ENCODE results near the gene NCOA7. TPM values are rescaled to one million over a fixed set of nuclear protein-coding genes. Genes with fewer than 3 reads are reported as not detected.

The NCOA7 gene
- total RNA-seq, 2 experiments from 2014 or later = 34.6 to 35.7 TPM

DNA sequence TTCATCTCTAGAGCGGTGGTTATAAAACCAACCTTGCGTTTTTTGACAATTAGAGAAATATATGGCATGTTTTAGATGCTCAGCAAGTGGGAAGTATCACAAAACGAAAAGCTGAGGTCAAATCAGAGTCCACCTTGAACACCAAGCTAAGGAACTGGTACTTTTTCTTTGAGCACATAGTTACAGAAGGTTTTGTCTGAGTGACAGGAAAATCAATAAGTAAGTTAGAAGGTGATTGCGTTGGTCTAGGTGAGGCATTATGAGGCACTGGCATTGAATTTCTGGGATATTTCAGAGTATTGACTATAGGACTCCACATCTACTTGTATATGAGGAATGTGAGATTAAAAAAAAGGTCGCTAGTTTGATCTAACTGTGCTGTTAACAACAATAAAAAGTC is 165.2 kb downstream of the NCOA7 start:
- Histone ChIP-seq H3K4me1 (ENCODE audit: insufficient read depth, low read length) (peaks cover 15% of the 10 kb centered on the region), H3K27ac (ENCODE audit: low read depth in 1 of 2, low read length in 2 of 2) (peak overlapping the region; percentile 63 to 95), H3K9me3 (ENCODE audit: control insufficient read depth in 1 of 2, insufficient read depth in 1 of 2, low read length in 2 of 2) (no peaks in the 10 kb centered on the region), H3K4me3 (ENCODE audit: low read length) (peak overlapping the region; percentile 86), H3K27me3 (ENCODE audit: control insufficient read depth in 1 of 2, insufficient read depth in 2 of 2, low read length in 2 of 2) (no peaks in the 10 kb centered on the region), H3K36me3 (ENCODE audit: insufficient read depth, low read length) (no peaks in the 10 kb centered on the region)
- H3K9me3 Mint-ChIP-seq = no peaks in the 10 kb centered on the region
- no peaks in the 10 kb centered on the region for H3K27me3 Mint-ChIP-seq
- intact Hi-C loops (cut with DNase I, micrococcal nuclease) = loop anchor here (1.0 to 5.0 kb wide), 3 partner anchors 39 to 644 kb away; no protein-coding TSS in a partner anchor
- POLR2A ChIA-PET = interaction anchor here (0.6 to 3.4 kb wide), 24 partner anchors 9 to 655 kb away, joined by 3 to 128 read pairs (median 4); partner anchors contain the start of genes HDDC2, NCOA7 and TRMT11
- peak in 1 of 14 experiments; percentile 15 for DNase-seq
- H3K4me1 Mint-ChIP-seq (ENCODE audit: low read depth) = peaks cover 14% of the 10 kb centered on the region
- TF ChIP-seq, protein P1, sequence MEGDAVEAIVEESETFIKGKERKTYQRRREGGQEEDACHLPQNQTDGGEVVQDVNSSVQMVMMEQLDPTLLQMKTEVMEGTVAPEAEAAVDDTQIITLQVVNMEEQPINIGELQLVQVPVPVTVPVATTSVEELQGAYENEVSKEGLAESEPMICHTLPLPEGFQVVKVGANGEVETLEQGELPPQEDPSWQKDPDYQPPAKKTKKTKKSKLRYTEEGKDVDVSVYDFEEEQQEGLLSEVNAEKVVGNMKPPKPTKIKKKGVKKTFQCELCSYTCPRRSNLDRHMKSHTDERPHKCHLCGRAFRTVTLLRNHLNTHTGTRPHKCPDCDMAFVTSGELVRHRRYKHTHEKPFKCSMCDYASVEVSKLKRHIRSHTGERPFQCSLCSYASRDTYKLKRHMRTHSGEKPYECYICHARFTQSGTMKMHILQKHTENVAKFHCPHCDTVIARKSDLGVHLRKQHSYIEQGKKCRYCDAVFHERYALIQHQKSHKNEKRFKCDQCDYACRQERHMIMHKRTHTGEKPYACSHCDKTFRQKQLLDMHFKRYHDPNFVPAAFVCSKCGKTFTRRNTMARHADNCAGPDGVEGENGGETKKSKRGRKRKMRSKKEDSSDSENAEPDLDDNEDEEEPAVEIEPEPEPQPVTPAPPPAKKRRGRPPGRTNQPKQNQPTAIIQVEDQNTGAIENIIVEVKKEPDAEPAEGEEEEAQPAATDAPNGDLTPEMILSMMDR (IDR thresholded peaks at IDR 0.05) = no peak
- no peak for ATAC-seq (ENCODE audit: poor library complexity)
- no peak overlapping the region for H3K27ac Mint-ChIP-seq
- H3K4me3 Mint-ChIP-seq = no peak overlapping the region
- CTCF ChIA-PET = interaction anchor here (0.6 to 2.6 kb wide), 40 partner anchors 8 to 1924 kb away, joined by 3 to 50 read pairs (median 4); partner anchors contain the start of genes NCOA7 and TRMT11
- peaks cover 3% of the 10 kb centered on the region for H3K36me3 Mint-ChIP-seq (ENCODE audit: low read depth)

DNA sequence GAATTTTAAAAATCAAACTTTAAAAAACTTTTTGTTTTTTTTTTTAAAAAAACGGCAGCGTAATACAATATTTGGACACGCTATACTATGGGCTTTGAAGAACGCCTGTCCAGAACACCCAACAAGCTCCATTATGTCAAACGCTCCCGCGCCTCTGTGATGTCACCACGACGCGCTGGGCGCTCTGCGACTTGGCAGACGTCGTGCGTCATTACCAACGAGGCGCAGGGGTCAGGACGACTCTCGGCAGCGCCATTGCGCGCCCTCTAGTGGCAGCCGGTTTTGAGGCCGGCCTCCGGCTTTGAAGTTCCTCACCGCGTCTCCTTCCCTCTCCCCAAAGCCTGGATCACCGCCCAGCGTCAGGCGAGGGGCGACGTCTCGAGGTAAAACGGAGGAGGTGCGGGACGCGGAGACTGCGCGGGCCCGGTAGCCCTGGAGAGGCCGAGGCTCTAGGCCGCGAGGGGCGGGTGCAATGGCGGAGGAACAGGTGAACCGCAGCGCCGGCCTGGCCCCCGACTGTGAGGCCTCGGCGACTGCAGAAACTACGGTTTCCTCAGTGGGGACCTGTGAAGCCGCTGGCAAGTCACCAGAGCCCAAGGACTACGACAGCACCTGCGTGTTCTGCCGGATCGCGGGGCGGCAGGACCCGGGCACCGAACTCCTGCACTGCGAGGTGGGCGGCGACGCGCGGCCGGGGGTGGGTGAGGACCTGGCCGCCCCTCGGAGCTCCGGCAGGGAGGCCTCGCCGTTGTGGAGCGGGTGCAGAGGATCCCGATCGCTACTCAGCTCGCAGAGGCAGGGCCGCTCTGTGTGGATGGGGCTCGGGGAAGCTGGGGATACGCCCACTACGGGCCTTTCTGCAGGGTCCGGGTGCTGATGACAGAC is 166.0 kb downstream of the NCOA7 start, which contains the start of gene HINT3:
HINT3 (plus strand) TSS at position 265 of the 885 bp plus-strand sequence; CDS start at position 473, 208 bp downstream.
- H3K4me1 Mint-ChIP-seq (ENCODE audit: low read depth) = peaks cover 22% of the 10 kb centered on the region

DNA sequence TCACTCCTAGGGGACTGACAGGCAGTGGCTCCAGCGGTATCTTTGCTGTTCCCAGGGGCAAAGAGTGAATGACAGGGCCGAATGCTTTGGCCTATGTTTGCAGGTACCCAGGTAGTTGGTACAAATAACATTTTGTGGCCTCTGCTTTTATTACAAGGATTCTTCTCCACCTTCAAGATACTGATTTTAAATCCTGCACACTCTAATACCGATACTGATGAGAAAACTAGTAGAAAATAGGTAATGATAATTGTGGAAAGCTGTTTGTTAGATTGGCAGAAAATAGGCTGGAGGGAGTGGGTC is 166.6 kb downstream of the NCOA7 start:
- no peaks in the 10 kb centered on the region for H3K27me3 ChIP-seq (ENCODE audit: control insufficient read depth in 1 of 2, insufficient read depth in 2 of 2, low read length in 2 of 2)

More for the DNA sequence above, 166.0 kb downstream of the NCOA7 start, which contains the start of gene HINT3:
- Histone ChIP-seq H3K36me3 (ENCODE audit: insufficient read depth, low read length) (peaks cover 5% of the 10 kb centered on the region), H3K27ac (ENCODE audit: low read depth in 1 of 2, low read length in 2 of 2) (peak within 1 kb of the TSS; percentile 94 to 95), H3K4me1 (ENCODE audit: insufficient read depth, low read length) (peaks cover 15% of the 10 kb centered on the region), H3K27me3 (ENCODE audit: control insufficient read depth in 1 of 2, insufficient read depth in 2 of 2, low read length in 2 of 2) (no peaks in the 10 kb centered on the region), H3K9me3 (ENCODE audit: control insufficient read depth in 1 of 2, insufficient read depth in 1 of 2, low read length in 2 of 2) (no peaks in the 10 kb centered on the region), H3K4me3 (ENCODE audit: low read length) (peak within 1 kb of the TSS; percentile 86)
- ATAC-seq (ENCODE audit: poor library complexity) (peak; percentile 86), DNase-seq (peak; percentile 96 to 99 (median 98))
- ChIA-PET POLR2A (interaction anchor here (0.6 to 3.4 kb wide), 25 partner anchors 9 to 656 kb away, joined by 3 to 128 read pairs (median 4); partner anchors contain the start of genes HDDC2, NCOA7 and TRMT11), CTCF (interaction anchor here (0.6 to 2.6 kb wide), 44 partner anchors 8 to 1923 kb away, joined by 3 to 50 read pairs (median 4); partner anchors contain the start of genes NCOA7 and TRMT11)
- intact Hi-C loops (cut with DNase I, micrococcal nuclease) = loop anchor here (1.0 to 5.0 kb wide), 5 partner anchors 39 to 644 kb away; no protein-coding TSS in a partner anchor
- H3K27me3 Mint-ChIP-seq = no peaks in the 10 kb centered on the region
- H3K27ac Mint-ChIP-seq = no peak within 1 kb of the TSS
- no peak within 1 kb of the TSS for H3K4me3 Mint-ChIP-seq
- peaks cover 5% of the 10 kb centered on the region for H3K36me3 Mint-ChIP-seq (ENCODE audit: low read depth)
- TF ChIP-seq, protein P1 (IDR thresholded peaks at IDR 0.05) = peak; percentile 98
- H3K9me3 Mint-ChIP-seq = no peaks in the 10 kb centered on the region

More for the DNA sequence above, 166.6 kb downstream of the NCOA7 start:
- no peaks in the 10 kb centered on the region for H3K9me3 ChIP-seq (ENCODE audit: control insufficient read depth in 1 of 2, insufficient read depth in 1 of 2, low read length in 2 of 2)
- peak overlapping the region; percentile 86 for H3K4me3 ChIP-seq (ENCODE audit: low read length)
- ATAC-seq (ENCODE audit: poor library complexity) = no peak
- H3K4me1 ChIP-seq (ENCODE audit: insufficient read depth, low read length) = peaks cover 15% of the 10 kb centered on the region
- peaks cover 5% of the 10 kb centered on the region for H3K36me3 ChIP-seq (ENCODE audit: insufficient read depth, low read length)
- H3K9me3 Mint-ChIP-seq = no peaks in the 10 kb centered on the region
- ChIA-PET CTCF (interaction anchor here (0.6 to 2.6 kb wide), 11 partner anchors 10 to 206 kb away, joined by 3 to 50 read pairs (median 16); partner anchors contain the start of genes NCOA7 and TRMT11), POLR2A (interaction anchor here (1.0 to 3.4 kb wide), 5 partner anchors 13 to 177 kb away, joined by 5 to 128 read pairs (median 61); partner anchors contain the start of genes NCOA7 and TRMT11)
- TF ChIP-seq, protein P1 (IDR thresholded peaks at IDR 0.05) = no peak
- DNase-seq = no peak
- no peak overlapping the region for H3K4me3 Mint-ChIP-seq
- peak overlapping the region; percentile 94 to 95 for H3K27ac ChIP-seq (ENCODE audit: low read depth in 1 of 2, low read length in 2 of 2)
- peaks cover 24% of the 10 kb centered on the region for H3K4me1 Mint-ChIP-seq (ENCODE audit: low read depth)
- intact Hi-C loops (cut with DNase I, micrococcal nuclease) = loop anchor here (1.0 to 5.0 kb wide), 4 partner anchors 40 to 645 kb away; no protein-coding TSS in a partner anchor
- H3K27me3 Mint-ChIP-seq = no peaks in the 10 kb centered on the region
- no peak overlapping the region for H3K27ac Mint-ChIP-seq
- H3K36me3 Mint-ChIP-seq (ENCODE audit: low read depth) = peaks cover 5% of the 10 kb centered on the region

Data from CD4-positive, alpha-beta T cell (primary cell).